Ovary (tissue), 9 donors: ENCODE measurements around the gene AMPH. TPM values are rescaled to one million over a fixed set of nuclear protein-coding genes. Genes with fewer than 3 reads are reported as not detected.

Experiments used
- DNase-seq, 5 donors: peaks; one replicate each; pipeline ENCODE4 v3.0.0-alpha.2; 2019 to 2020
- H3K27ac ChIP-seq, 2 donors: fragments of 200-600 bp; one replicate each; pipeline versions ENCODE4 v1.5.1 to v1.8.0; 2019 to 2022
- H3K27me3 ChIP-seq: fragments of 200-600 bp; one replicate; pipeline ENCODE4 v1.8.0; 2022
- H3K36me3 ChIP-seq: fragments of 200-600 bp; sonication (generic); one replicate; pipeline ENCODE4 v1.5.1; 2019
- H3K4me1 ChIP-seq: one replicate; pipeline ENCODE4 v1.8.1; 2013; ENCODE audit warnings: mild to moderate bottlenecking, moderate library complexity; ENCODE audit not compliant: insufficient read depth
- H3K4me3 ChIP-seq: fragments of 200-600 bp; sonication (generic); one replicate; pipeline ENCODE4 v1.5.1; 2017
- H3K9me3 ChIP-seq, 2 donors: fragments of 200-600 bp in 1 of 2; sonication (generic) in 1 of 2; one replicate each; pipeline versions ENCODE4 v1.5.1 to v1.8.1; 2013 to 2019; ENCODE audit warnings: mild to moderate bottlenecking in 1 of 2, moderate library complexity in 1 of 2
- EP300 ChIP-seq: sonication (generic); formaldehyde crosslinking; IDR thresholded peaks from one replicate; pipeline ENCODE4 v1.6.1; 2017; ENCODE audit warnings: antibody characterized with exemption
- POLR2A ChIP-seq: fragments of 450-650 bp; IDR thresholded peaks from one replicate; pipeline ENCODE4 v1.6.1; 2017; ENCODE audit warnings: antibody characterized with exemption, mild to moderate bottlenecking, moderate library complexity
- WGBS, 3 donors: extraction: QIAGEN DNeasy Blood & Tissue Kit in 1 of 3; methylation state at CpG; one replicate each; pipeline versions ENCODE4 v1.1.5 to v1.1.7; 2013 to 2017; 5-methylcytosine and 5-hydroxymethylcytosine counted together
- intact Hi-C, 4 donors: fragments of 100-400 bp; cut with DNase I; formaldehyde crosslinking; loops; one replicate each; pipeline versions ENCODE4 v1.11.0 to v1.15.1; 2022 to 2023
- polyA plus RNA-seq, 2 donors: library from polyadenylated mRNA; stranded (reverse); fragments of 200-250 nt in 1 of 2; fragments of 350-450 nt in 1 of 2; fragmentation: Illumina TruSeq in 1 of 2; extraction: RNeasy Lipid Tissue Mini Kit (QIAGEN cat#74804) in 1 of 2; gene quantifications; one replicate each; pipeline ENCODE4 v1.2.3, GENCODE V29; 2013 to 2014
- total RNA-seq, 7 donors: library from RNA; depleted of rRNA in 2 of 7; stranded (reverse); fragments of >200 nt in 2 of 7; fragmentation: NEBNext Ultra II Directional in 3 of 7; extraction: Animal tissue kit (Norgen Biotek cat#: 25700) in 3 of 7; gene quantifications; one replicate each; pipeline versions ENCODE4 v1.1.0 to v1.2.4, GENCODE V29; 2016 to 2023
- TF ChIP-seq, protein P1 (sequence below), 3 donors: fragments of 450-650 bp in 2 of 3; fragments of 200-600 bp in 1 of 3; IDR thresholded peaks; one replicate each; pipeline versions ENCODE4 v1.5.1 to v1.8.0; 2016 to 2022; ENCODE audit warnings: antibody characterized with exemption in 3 of 3, mild to moderate bottlenecking in 1 of 3
- donor health status: DM: no; HTN: no; CAD: no; lungs with moderate emphysema.
- donor health status: DM: no; HTN: no; CAD: no.
- donor health status: Bipolar disorder and iron deficiency.
- donor health status: DM: yes; HTN: yes; CAD: no.
- donor health status: DM: no; HTN: no; CAD: no.
- donor health status: DM: yes; HTN: yes; CAD: no.

The AMPH gene
- total and polyA plus RNA-seq, 9 donors = 0.10 to 4.6 (median 0.83) TPM

GRCh38 chr7:38411404-38411803 lies 219.8 kb downstream of the AMPH start:
- no peaks in the 10 kb centered on the region for H3K27me3 ChIP-seq
- no peaks in the 10 kb centered on the region for H3K4me1 ChIP-seq
- DNase-seq = no peak
- H3K9me3 ChIP-seq = no peaks in the 10 kb centered on the region
- no peak overlapping the region for H3K27ac ChIP-seq
- 67 to 95% (median 93%) methylated on average over 1 of the region's 1 CpG for WGBS, 3 donors
- no peak overlapping the region for H3K4me3 ChIP-seq
- no peaks in the 10 kb centered on the region for H3K36me3 ChIP-seq
- intact Hi-C loops = no loop called here
- TF ChIP-seq EP300 (no peak), POLR2A (no peak)
- TF ChIP-seq, protein P1, sequence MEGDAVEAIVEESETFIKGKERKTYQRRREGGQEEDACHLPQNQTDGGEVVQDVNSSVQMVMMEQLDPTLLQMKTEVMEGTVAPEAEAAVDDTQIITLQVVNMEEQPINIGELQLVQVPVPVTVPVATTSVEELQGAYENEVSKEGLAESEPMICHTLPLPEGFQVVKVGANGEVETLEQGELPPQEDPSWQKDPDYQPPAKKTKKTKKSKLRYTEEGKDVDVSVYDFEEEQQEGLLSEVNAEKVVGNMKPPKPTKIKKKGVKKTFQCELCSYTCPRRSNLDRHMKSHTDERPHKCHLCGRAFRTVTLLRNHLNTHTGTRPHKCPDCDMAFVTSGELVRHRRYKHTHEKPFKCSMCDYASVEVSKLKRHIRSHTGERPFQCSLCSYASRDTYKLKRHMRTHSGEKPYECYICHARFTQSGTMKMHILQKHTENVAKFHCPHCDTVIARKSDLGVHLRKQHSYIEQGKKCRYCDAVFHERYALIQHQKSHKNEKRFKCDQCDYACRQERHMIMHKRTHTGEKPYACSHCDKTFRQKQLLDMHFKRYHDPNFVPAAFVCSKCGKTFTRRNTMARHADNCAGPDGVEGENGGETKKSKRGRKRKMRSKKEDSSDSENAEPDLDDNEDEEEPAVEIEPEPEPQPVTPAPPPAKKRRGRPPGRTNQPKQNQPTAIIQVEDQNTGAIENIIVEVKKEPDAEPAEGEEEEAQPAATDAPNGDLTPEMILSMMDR (IDR thresholded peaks at IDR 0.05) = no peak

DNA sequence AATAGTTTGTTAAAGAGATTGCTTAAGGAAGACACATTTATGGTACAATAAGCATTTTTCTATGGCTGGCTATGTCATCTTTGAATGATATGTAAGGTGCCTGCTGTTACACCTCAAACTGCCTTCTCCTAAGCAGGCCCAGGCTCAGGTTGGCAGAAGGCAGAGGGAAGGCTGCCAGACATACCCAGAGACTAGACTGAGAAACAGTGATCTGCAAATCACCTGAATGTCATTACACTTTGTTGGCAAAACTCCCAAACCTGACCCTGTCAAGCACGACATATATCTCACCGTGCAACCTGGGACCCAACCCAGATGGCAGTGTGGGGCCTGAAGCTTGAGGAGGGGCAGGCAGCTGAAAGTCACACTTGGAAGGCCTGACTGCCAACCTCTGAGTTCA lies 221.1 kb downstream of the AMPH start:
- Histone ChIP-seq H3K36me3 (no peaks in the 10 kb centered on the region), H3K9me3 (no peaks in the 10 kb centered on the region), H3K27ac (no peak overlapping the region), H3K27me3 (no peaks in the 10 kb centered on the region), H3K4me3 (no peak overlapping the region), H3K4me1 (no peaks in the 10 kb centered on the region)
- intact Hi-C loops = no loop called here
- no peak for DNase-seq
- TF ChIP-seq POLR2A = no peak
- TF ChIP-seq, protein P1 (IDR thresholded peaks at IDR 0.05) = no peak
- TF ChIP-seq EP300 = no peak
- WGBS, 3 donors = 68 to 75% (median 74%) methylated on average over 2 of the region's 2 CpGs

DNA sequence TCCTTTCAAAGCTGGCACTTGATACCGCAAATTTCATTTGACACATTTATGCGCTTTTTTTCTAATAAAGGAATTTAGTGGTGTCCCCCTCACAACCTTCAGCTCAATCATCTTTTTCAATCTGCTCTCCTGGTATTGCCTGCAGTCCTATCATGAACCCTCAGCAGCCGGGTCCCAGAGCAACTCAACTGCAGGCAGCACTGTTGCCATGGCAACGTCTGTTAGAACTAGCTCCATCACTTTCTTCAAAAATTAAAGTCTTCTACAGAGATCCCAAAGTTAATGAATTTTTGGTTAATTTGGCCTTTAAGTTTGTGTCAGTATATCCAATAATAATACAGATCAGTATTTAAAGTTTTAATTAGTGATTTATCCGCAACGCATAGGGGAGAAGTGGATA lies 221.6 kb downstream of the AMPH start:
- no peak for DNase-seq
- WGBS, 3 donors = 92 to 96% (median 94%) methylated on average over 6 of the region's 6 CpGs
- Histone ChIP-seq H3K4me1 (no peaks in the 10 kb centered on the region), H3K27ac (no peak overlapping the region), H3K27me3 (no peaks in the 10 kb centered on the region), H3K36me3 (no peaks in the 10 kb centered on the region), H3K9me3 (no peaks in the 10 kb centered on the region), H3K4me3 (no peak overlapping the region)
- intact Hi-C loops = no loop called here
- TF ChIP-seq EP300 = no peak
- TF ChIP-seq POLR2A = no peak
- TF ChIP-seq, protein P1 (IDR thresholded peaks at IDR 0.05) = no peak

- Histone ChIP-seq H3K4me1 (no peaks in the 10 kb centered on the region), H3K27me3 (no peaks in the 10 kb centered on the region), H3K36me3 (no peaks in the 10 kb centered on the region), H3K9me3 (peaks cover 0 to 2% of the 10 kb centered on the region in 2 donors), H3K4me3 (no peak overlapping the region), H3K27ac (no peak overlapping the region)
- intact Hi-C loops = loop anchor here in 1 of 4 donors (5.0 kb wide), 1 partner anchor 1118 kb away; no protein-coding TSS in a partner anchor
- 1 to 2% (median 1%) methylated on average over 9 of the region's 9 CpGs for WGBS, 3 donors
- TF ChIP-seq, protein P1 (IDR thresholded peaks at IDR 0.05) = peak; percentile 19 to 53 (median 40)
- TF ChIP-seq POLR2A = no peak
- DNase-seq = peak in 4 of 5 donors; percentile 31 to 58 (median 40)
Observed at GRCh38 chr7:38398725-38399321, 232.3 kb downstream of the AMPH start.
